ENCODE results near the gene VIL1. TPM values are rescaled to one million over a fixed set of nuclear protein-coding genes. Genes with fewer than 3 reads are reported as not detected.

Gene VIL1
- total RNA-seq, 1 donor from 2014 or later = 305 TPM

- no peak for TF ChIP-seq CTCF (IDR thresholded peaks at IDR 0.05; ENCODE audit: unreplicated experiment)
- Mint-ChIP-seq H3K27me3 (no peaks in the 10 kb centered on the region), H3K4me3 (ENCODE audit: low read depth) (peak overlapping the region; percentile 72), H3K36me3 (ENCODE audit: insufficient read depth) (peaks cover 3% of the 10 kb centered on the region), H3K4me1 (ENCODE audit: low read depth) (peaks cover 13% of the 10 kb centered on the region), H3K9me3 (ENCODE audit: low read depth) (no peaks in the 10 kb centered on the region), H3K27ac (peak overlapping the region; percentile 95)
- no peak for DNase-seq (ENCODE audit: low spot score, unreplicated experiment)
Observed at GRCh38 chr2:218405086-218405745, 13.7 kb upstream of the VIL1 start.

GRCh38 chr2:218405746-218406208 lies 13.1 kb upstream of the VIL1 start:
- H3K36me3 Mint-ChIP-seq (ENCODE audit: insufficient read depth) = peaks cover 3% of the 10 kb centered on the region
- peaks cover 13% of the 10 kb centered on the region for H3K4me1 Mint-ChIP-seq (ENCODE audit: low read depth)
- peak overlapping the region; percentile 95 for H3K27ac Mint-ChIP-seq
- no peak for DNase-seq (ENCODE audit: low spot score, unreplicated experiment)
- H3K27me3 Mint-ChIP-seq = no peaks in the 10 kb centered on the region
- H3K9me3 Mint-ChIP-seq (ENCODE audit: low read depth) = no peaks in the 10 kb centered on the region
- peak overlapping the region; percentile 72 for H3K4me3 Mint-ChIP-seq (ENCODE audit: low read depth)
- no peak for TF ChIP-seq CTCF (IDR thresholded peaks at IDR 0.05; ENCODE audit: unreplicated experiment)

- Mint-ChIP-seq H3K36me3 (ENCODE audit: insufficient read depth) (peaks cover 3% of the 10 kb centered on the region), H3K27me3 (no peaks in the 10 kb centered on the region), H3K4me3 (ENCODE audit: low read depth) (peak overlapping the region; percentile 75), H3K9me3 (ENCODE audit: low read depth) (no peaks in the 10 kb centered on the region), H3K4me1 (ENCODE audit: low read depth) (peaks cover 13% of the 10 kb centered on the region), H3K27ac (peak overlapping the region; percentile 95)
- peak; percentile 97 for DNase-seq (ENCODE audit: low spot score, unreplicated experiment)
- TF ChIP-seq CTCF (IDR thresholded peaks at IDR 0.05; ENCODE audit: unreplicated experiment) = peak; percentile 69
Observed at GRCh38 chr2:218406209-218406948, 12.5 kb upstream of the VIL1 start.

GRCh38 chr2:218406949-218407618 lies 11.8 kb upstream of the VIL1 start:
- peaks cover 13% of the 10 kb centered on the region for H3K4me1 Mint-ChIP-seq (ENCODE audit: low read depth)
- H3K36me3 Mint-ChIP-seq (ENCODE audit: insufficient read depth) = peaks cover 3% of the 10 kb centered on the region
- H3K27ac Mint-ChIP-seq = peak overlapping the region; percentile 92
- no peak for TF ChIP-seq CTCF (IDR thresholded peaks at IDR 0.05; ENCODE audit: unreplicated experiment)
- H3K4me3 Mint-ChIP-seq (ENCODE audit: low read depth) = peak overlapping the region; percentile 75
- H3K27me3 Mint-ChIP-seq = no peaks in the 10 kb centered on the region
- H3K9me3 Mint-ChIP-seq (ENCODE audit: low read depth) = no peaks in the 10 kb centered on the region
- no peak for DNase-seq (ENCODE audit: low spot score, unreplicated experiment)

- Mint-ChIP-seq H3K4me1 (ENCODE audit: low read depth) (peaks cover 13% of the 10 kb centered on the region), H3K27me3 (no peaks in the 10 kb centered on the region), H3K9me3 (ENCODE audit: low read depth) (no peaks in the 10 kb centered on the region), H3K4me3 (ENCODE audit: low read depth) (no peak overlapping the region), H3K27ac (no peak overlapping the region), H3K36me3 (ENCODE audit: insufficient read depth) (peaks cover 3% of the 10 kb centered on the region)
- no peak for TF ChIP-seq CTCF (IDR thresholded peaks at IDR 0.05; ENCODE audit: unreplicated experiment)
- no peak for DNase-seq (ENCODE audit: low spot score, unreplicated experiment)
Observed at GRCh38 chr2:218407717-218408116, 11.2 kb upstream of the VIL1 start.

Measured in progenitor cell of endocrine pancreas (in vitro differentiated cells).